ENCODE data around the gene POU2F1. TPM values are rescaled to one million over a fixed set of nuclear protein-coding genes. Genes with fewer than 3 reads are reported as not detected.

The POU2F1 gene
- polyA plus RNA-seq, 1 donor (not counting 4 experiments of a cell fraction or from before 2014, with no cell fraction given) = 3.2 TPM

DNA sequence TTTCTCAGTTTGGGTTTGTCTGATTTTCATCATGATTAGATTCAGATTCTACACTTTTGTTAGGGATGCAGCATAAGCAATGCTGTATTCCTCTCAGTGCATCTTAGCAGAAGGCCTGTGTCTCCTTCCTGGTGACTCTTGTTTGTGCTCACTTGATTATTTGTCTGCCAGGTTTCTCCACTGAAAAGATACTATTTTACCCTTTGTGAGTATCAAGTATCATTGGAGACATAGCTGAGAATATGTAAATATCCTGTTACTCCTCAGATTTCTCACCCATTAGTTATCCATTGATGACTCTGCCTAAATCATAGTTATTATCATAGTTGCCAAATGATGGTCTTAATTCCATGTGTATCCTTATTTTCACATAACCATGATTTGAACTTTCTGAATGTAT is 148.5 kb downstream of the POU2F1 start:
- Histone ChIP-seq H3K9me3 (ENCODE audit: control insufficient read depth, low read depth, low read length) (no peaks in the 10 kb centered on the region), H3K9me1 (ENCODE audit: control insufficient read depth, extremely low read depth, insufficient read depth, low read length) (no peaks in the 10 kb centered on the region), H3K36me3 (ENCODE audit: control insufficient read depth in 2 of 2, extremely low read depth in 1 of 2, insufficient read depth in 2 of 2, low read length in 2 of 2) (no peaks in the 10 kb centered on the region), H3K9ac (ENCODE audit: control insufficient read depth, extremely low read depth, insufficient read depth, low read length) (no peak overlapping the region), H4K20me1 (ENCODE audit: control insufficient read depth, extremely low read depth, insufficient read depth, low read length) (no peaks in the 10 kb centered on the region), H3K4me3 (ENCODE audit: control insufficient read depth in 2 of 3, extremely low read depth in 1 of 3, insufficient read depth in 2 of 3, low read depth in 1 of 3, low read length in 3 of 3) (no peak overlapping the region), H3K79me2 (ENCODE audit: control insufficient read depth, insufficient read depth, low read length) (no peaks in the 10 kb centered on the region), H3K4me1 (ENCODE audit: control insufficient read depth, extremely low read depth, insufficient read depth, low read length) (peaks cover 4% of the 10 kb centered on the region), H3K4me2 (ENCODE audit: control insufficient read depth, extremely low read depth, insufficient read depth, low read depth, low read length) (no peak overlapping the region), H2AFZ (ENCODE audit: control insufficient read depth, low read length) (no peak overlapping the region), H3K27ac (ENCODE audit: control insufficient read depth, insufficient read depth, low read length) (no peak overlapping the region), H3K27me3 (ENCODE audit: control insufficient read depth, extremely low read depth, insufficient read depth, low read length) (no peaks in the 10 kb centered on the region)
- no peak for DNase-seq (ENCODE audit: low read depth, low spot score)
- dilution Hi-C loops (cut with MboI; ENCODE audit: extremely low pct_ligation_motif_present, low sequenced_read_pairs) = no loop called here
- FAIRE-seq = no peak
- no peak for TF ChIP-seq EZH2 (IDR thresholded peaks at IDR 0.05; ENCODE audit: low read length)
- TF ChIP-seq, protein P1, sequence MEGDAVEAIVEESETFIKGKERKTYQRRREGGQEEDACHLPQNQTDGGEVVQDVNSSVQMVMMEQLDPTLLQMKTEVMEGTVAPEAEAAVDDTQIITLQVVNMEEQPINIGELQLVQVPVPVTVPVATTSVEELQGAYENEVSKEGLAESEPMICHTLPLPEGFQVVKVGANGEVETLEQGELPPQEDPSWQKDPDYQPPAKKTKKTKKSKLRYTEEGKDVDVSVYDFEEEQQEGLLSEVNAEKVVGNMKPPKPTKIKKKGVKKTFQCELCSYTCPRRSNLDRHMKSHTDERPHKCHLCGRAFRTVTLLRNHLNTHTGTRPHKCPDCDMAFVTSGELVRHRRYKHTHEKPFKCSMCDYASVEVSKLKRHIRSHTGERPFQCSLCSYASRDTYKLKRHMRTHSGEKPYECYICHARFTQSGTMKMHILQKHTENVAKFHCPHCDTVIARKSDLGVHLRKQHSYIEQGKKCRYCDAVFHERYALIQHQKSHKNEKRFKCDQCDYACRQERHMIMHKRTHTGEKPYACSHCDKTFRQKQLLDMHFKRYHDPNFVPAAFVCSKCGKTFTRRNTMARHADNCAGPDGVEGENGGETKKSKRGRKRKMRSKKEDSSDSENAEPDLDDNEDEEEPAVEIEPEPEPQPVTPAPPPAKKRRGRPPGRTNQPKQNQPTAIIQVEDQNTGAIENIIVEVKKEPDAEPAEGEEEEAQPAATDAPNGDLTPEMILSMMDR (optimal IDR thresholded peaks at IDR 0.05 in 1 of 3, IDR thresholded peaks at IDR 0.05 in 1 of 3, conservative IDR thresholded peaks at IDR 0.05 in 1 of 3; ENCODE audit: extremely low read depth in 1 of 3, insufficient read depth in 2 of 3, low read length in 3 of 3) = no peak

DNA sequence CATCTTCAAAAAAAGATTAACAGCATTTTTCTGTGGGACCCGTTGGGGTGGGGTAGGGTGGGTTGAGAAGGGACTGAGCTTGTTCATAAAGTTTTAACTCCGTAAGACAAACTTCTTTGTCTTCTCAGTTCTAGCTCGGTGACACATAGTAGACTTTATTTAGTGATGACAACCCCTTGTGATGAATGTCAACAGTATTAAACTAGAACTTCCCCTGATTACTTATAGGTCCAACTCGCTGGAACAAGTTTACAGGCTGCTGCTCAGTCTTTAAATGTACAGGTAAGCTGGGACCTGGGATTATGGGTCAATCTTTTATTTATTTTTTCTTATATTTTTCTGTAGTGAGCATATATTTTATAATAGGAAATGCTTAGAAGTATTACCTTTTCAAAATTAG is 149.2 kb downstream of the POU2F1 start:
- no peaks in the 10 kb centered on the region for H3K9me1 ChIP-seq (ENCODE audit: control insufficient read depth, extremely low read depth, insufficient read depth, low read length)
- H3K36me3 ChIP-seq (ENCODE audit: control insufficient read depth in 2 of 2, extremely low read depth in 1 of 2, insufficient read depth in 2 of 2, low read length in 2 of 2) = no peaks in the 10 kb centered on the region
- H3K9ac ChIP-seq (ENCODE audit: control insufficient read depth, extremely low read depth, insufficient read depth, low read length) = no peak overlapping the region
- H3K4me2 ChIP-seq (ENCODE audit: control insufficient read depth, extremely low read depth, insufficient read depth, low read depth, low read length) = no peak overlapping the region
- FAIRE-seq (no peak), DNase-seq (ENCODE audit: low read depth, low spot score) (no peak)
- H3K27ac ChIP-seq (ENCODE audit: control insufficient read depth, insufficient read depth, low read length) = no peak overlapping the region
- H3K9me3 ChIP-seq (ENCODE audit: control insufficient read depth, low read depth, low read length) = no peaks in the 10 kb centered on the region
- H3K4me3 ChIP-seq (ENCODE audit: control insufficient read depth in 2 of 3, extremely low read depth in 1 of 3, insufficient read depth in 2 of 3, low read depth in 1 of 3, low read length in 3 of 3) = no peak overlapping the region
- dilution Hi-C loops (cut with MboI; ENCODE audit: extremely low pct_ligation_motif_present, low sequenced_read_pairs) = no loop called here
- no peaks in the 10 kb centered on the region for H3K79me2 ChIP-seq (ENCODE audit: control insufficient read depth, insufficient read depth, low read length)
- TF ChIP-seq EZH2 (IDR thresholded peaks at IDR 0.05; ENCODE audit: low read length) = no peak
- TF ChIP-seq, protein P1 (optimal IDR thresholded peaks at IDR 0.05 in 1 of 3, IDR thresholded peaks at IDR 0.05 in 1 of 3, conservative IDR thresholded peaks at IDR 0.05 in 1 of 3; ENCODE audit: extremely low read depth in 1 of 3, insufficient read depth in 2 of 3, low read length in 3 of 3) = no peak
- no peaks in the 10 kb centered on the region for H4K20me1 ChIP-seq (ENCODE audit: control insufficient read depth, extremely low read depth, insufficient read depth, low read length)
- H3K27me3 ChIP-seq (ENCODE audit: control insufficient read depth, extremely low read depth, insufficient read depth, low read length) = no peaks in the 10 kb centered on the region
- peaks cover 11% of the 10 kb centered on the region for H3K4me1 ChIP-seq (ENCODE audit: control insufficient read depth, extremely low read depth, insufficient read depth, low read length)
- no peak overlapping the region for H2AFZ ChIP-seq (ENCODE audit: control insufficient read depth, low read length)
